GM21619 (cell line): ENCODE data around the gene AVL9.

Experiments
- ATAC-seq: cut with Tn5 transposase; IDR thresholded peaks from one replicate; pipeline ENCODE4 v1.9.1; 2021; ENCODE audit not compliant: unreplicated experiment

Gene AVL9

DNA sequence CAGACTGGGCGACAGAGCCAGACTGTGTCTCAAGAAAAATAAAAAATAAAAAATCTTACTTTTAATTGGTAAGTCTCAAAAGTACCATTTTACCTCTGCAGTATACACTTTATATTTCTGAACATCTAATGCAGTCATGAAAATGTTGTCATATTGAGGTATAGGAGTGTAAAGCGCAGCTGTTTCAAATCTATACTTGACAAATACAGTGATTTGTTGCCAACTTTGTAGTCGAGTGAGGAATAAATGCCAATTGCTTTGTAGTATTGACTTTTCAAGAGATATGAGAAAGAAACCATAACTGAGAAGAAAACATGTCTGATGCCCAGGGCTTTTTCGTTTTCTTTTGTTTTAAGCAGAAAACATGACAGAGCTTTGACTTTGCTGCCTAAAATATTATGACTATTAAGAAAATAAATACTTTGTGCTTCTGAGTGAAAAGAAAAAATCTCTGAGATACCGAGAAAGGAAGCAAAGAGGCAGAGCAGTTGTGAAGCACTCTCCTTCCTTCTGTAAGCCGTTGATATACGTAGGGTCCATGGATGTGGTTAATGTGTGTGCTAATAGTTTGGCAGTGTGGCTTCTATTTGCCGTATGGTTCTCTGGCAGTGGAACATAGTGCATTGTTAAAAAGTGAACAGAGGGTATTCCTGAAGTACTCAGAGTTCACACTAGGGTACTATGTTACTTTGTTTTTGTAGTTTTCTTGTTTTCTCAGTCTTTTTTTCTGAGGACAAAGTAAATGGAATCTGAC, 38.2 kb downstream of the AVL9 start:
- no peak for ATAC-seq

- no peak for ATAC-seq
These were observed 39.9 kb downstream of the AVL9 start for GRCh38 chr7:32535162-32535702.

DNA sequence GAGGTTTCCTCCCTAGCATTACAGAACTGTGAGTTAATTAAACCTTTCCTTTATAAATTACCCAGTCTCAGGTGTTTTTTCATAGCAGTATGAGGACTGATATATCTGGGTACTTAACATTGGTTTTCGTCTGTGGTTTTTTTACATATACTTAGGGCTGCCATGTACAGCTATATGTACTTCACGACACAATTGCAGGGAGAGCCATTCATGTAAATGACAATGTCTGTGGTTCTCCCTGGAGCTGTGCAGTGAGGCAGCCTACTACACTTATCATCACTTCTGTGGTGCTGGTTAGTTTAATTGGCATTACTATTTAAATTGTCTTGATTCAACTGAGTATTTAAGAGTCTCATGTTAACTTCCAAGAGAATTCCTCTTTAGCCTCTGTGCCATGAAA, 40.7 kb downstream of the AVL9 start:
- ATAC-seq: no peak

DNA sequence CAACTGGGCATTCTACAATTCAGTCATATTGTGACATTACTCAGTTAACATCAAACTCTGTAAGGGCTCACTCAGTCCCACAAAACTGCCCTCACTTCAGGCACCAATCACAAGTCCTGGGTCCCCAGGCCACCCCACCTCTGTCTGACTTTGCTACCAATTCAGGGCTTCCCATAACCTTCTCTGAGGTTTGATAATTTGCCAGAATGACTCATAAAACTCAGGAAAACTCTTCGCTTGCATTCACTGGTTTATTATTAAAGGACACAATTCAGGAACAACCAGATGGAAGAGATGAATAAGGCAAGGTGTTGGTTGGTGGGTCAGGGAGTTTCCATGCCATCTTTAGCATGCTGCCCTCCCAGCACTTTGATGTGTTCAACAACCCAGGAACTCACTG, 41.3 kb downstream of the AVL9 start:
- no peak for ATAC-seq

GRCh38 chr7:32537760-32538159, 42.5 kb downstream of the AVL9 start:
- ATAC-seq: no peak

DNA sequence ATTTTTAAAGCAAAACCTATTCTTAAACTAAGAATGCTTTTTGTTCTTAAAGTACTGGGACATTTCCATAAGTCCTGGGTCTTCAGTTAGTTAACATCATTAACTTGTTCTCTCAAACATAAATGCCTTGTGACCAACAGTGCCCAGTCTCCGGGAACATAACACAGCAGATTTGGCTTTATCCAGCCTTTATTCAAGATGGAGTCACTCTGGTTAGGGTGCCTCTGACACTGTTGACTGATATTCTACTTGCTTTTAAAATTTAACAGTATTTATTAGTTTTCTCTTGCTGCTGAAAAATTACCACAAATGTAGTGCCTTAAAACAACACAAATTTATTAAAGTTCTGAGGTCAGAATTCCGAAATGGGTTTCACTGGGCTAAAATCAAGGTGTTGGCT, 44.1 kb downstream of the AVL9 start:
- ATAC-seq: no peak

GRCh38 chr7:32539919-32540531, 44.7 kb downstream of the AVL9 start:
- no peak for ATAC-seq

DNA sequence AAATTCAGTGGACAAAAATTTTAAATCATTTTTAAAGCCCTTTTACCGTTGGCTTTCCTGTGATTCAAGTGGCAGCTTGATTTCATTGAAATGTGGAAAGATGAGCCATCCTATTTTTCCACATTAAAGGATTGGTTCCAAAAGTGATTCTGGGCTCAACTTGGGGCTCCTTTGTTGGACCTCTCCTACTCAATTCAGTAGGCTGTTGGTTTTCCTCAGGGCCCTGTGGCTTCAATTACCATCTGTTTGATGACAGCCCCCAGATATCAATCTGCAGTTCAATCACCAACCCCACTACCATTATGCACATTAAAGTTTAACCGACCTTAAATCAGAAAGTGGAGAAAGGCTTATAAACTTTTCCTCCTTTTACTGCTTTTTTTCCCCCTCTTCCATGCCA, 47.3 kb downstream of the AVL9 start:
- ATAC-seq: no peak

DNA sequence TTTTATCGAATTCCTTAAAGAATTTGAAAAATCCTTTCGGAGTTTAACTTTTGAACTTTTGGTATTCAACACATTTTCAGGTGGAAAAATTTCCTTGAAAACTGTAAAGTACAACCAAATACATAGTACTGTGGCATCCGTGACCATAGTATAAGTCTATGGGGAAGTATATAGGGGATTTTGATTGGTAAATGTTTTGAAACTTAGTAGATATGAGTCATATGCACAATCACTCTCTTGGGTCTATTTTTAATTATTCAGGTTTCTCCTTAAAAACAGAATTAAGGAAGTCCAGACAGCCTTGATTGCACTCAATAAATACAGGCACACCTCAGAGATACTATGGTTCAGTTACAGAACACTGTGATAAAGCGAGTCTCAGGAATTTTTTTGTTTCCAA, 64.2 kb downstream of the AVL9 start:
- no peak for ATAC-seq

DNA sequence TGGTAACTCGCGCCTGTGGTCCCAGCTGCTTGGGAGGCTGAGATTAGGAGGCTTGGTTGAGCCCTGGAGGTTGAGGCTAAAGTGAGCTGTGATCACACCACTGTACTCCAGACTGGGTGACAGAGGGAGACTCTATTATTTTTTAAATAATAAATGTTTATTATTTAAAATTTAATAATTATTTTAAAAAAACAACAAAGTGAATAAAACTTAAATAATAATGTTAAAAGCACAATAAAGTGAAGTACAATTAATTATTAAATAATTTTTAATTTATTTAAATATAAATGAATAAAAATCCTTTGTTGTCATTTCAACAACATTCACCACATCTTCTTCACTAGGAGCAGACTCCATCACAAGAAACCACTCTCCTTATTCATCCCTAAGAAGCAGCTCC, 64.8 kb downstream of the AVL9 start:
- no peak for ATAC-seq

GRCh38 chr7:32561613-32562012, 66.3 kb downstream of the AVL9 start:
- no peak for ATAC-seq

GRCh38 chr7:32564542-32564941, 69.3 kb downstream of the AVL9 start:
- no peak for ATAC-seq

DNA sequence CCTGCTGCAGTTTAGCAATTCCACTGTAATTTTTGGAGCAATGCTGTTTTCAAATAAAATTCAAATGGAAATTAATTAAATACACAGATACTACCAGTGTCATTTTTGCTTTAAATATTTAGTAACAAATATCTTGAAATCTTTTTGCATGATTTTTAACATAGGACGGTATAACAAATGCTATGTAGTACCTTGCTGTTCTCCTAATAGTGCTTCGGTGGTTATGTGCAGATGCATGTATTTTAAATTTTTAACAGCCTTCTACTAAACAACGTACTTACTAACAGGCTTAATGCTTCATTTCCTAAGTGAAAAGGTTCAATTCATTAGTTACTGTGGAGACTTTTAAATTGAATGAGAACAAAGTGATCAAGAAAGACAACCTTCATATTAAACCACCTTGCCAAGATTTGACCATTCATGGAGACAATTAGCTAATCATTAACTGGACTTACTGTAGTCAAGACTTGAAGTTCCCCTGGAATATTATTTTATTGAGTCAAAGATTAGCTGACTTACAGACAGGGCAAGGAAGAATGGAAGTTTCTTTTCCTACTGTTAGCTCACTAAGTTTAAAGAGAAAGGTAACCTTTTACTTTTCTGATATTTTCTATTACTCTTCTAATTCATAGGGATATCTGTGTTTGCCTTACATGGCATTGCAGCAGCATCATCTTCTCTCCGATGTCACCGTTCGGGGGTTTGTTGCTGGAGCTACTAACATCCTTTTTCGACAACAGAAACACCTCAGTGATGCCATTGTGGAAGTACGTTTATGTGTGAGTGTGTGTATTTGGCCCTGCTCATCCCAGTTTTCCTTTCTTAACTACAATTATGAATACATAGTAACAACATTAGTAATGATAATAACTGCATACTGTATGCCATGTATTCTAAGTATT, 74.3 kb downstream of the AVL9 start:
- no peak for ATAC-seq

DNA sequence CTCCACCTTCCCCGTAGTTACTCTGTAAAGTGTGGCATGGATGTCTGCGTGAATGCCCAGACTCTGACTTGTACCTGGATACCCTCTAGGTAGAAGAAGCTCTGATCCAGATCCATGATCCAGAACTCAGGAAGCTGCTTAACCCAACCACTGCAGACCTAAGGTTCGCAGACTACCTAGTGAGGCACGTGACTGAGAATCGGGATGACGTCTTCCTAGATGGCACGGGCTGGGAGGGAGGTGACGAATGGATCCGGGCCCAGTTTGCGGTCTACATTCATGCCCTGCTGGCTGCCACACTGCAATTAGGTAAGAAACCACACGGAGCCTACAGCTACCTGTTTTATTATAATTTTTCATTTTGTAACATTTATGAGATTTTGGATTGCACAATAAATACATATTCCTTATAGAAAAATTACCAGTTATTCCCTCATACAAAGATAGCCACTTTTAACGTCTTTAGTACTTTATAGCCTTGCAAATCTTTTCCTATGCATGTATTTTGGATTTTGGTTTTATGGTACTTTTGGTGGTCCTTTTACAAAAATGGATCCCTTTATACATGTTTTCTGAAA, 77.9 kb downstream of the AVL9 start:
- ATAC-seq: no peak

DNA sequence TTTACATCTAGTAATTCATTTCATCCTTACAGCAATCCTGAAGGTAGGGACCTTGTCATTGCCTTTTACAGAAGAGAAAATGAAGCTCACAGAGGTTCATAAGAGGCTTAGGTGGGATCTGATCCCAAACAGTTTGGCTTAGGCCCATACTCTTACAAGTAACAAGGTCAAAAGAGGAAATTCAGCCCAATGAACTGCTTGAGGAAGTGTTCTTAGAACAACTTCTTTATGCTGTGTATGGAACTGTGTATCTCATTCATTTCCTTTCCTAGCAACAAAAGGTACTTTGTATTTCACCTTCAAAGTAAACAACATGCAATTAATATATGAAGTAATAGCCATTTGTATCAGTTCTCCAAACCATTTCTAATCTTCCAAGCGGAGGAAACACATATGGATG, 79.3 kb downstream of the AVL9 start:
- no peak for ATAC-seq

- ATAC-seq: no peak
These were observed 82.1 kb downstream of the AVL9 start for GRCh38 chr7:32577421-32577820.

DNA sequence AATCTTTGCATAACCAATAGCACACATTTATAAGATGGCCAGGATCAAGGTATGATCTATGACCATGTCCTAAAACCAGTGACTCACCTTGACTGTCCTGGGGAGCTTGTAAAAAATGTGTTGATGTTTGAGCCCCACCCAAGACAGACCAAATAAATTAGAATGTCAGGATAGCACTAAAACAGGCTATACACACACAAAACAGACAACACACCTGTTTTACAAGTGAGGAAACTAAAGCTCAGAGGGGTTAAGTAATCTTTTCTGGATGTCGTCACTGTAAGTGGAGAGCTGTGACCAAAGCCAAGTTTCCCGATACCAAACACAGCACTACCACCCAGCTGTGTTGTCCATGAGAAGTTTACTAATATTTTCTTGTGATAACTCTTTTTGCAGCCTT, 84.5 kb downstream of the AVL9 start:
- ATAC-seq: no peak

DNA sequence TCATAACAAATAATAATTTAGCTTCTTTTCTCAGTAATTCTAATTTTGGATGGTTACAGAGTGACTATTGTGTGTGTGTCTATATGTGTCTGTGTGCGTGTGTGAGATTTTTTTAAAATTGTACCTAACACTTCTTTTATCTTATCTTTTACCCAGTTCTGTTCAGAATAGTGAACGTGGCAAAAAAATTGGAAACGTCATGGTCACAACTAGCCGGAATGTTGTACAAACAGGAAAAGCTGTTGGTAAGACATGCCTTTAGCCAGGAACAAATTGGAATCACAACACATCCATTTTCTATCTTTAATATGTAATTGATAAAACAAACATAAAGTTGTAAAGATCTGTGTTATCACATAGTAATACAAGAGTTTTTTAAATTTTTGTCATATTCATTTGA, 85.4 kb downstream of the AVL9 start:
- no peak for ATAC-seq

GRCh38 chr7:32582036-32582435, 86.7 kb downstream of the AVL9 start:
- no peak for ATAC-seq

DNA sequence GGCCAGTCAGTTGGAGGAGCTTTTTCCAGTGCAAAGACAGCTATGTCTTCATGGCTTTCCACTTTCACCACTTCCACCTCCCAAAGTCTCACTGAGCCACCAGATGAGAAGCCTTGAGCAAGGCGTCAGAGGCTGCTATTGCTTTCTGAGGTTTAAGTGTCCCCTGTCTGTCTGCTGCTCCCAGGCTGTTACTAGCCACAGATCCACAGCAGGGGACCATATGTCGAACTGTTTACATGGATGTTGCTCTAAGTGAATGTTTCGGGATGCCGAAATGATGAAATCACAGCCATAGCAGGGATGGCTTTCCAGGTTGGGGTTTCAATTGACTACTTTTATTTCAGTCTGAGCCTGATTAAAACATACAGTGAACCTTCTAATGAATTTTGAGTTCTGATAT, 88.5 kb downstream of the AVL9 start:
- no peak for ATAC-seq
